ENCODE measurements around the gene ATP5F1D.

DNA sequence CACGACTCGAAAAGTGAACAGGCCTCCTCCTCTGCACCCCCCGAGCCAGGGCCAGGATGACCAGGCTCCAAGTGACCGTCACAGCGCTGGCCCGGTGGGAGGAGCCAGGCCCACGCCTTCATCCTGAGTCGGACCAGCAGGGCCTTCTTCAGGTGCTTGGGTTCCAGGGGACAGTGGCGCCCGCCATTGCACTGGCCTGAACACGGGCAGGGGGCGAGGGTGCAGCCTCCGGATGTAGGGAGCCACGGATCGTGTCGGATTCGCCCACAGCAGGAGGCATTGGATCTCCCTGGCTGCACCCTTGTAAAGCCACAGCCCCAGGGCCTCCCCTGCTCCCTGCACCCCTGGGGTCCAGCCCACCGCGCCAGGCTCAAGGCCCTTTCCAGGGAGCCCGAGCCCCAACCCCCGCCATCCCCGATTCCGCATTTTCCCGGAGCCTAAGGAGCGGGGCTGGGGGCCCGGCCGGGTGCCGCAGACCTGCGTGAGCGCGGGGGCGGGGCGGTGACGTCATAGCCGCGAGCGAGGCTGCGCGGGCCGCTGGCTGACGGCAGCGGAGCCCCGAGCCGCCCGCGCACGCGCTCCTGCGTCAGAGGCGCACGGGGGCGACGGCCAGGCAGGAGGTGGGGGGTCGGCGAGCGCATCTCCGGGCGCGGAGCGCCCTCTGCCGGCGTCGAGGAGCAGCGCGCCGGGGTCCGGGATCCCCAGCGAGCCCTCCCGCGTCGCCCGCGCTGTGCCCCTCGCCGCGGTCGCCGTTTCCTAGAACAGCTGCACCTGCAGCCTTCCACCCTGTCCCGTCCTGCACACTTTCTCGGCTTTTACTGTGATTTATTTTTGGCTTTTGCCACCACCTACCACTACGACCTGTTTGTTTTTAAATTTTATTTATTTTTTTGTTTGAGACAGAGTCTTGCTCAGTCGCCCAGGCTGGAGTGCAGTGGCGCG, 1.5 kb upstream of the ATP5F1D start:
- TF ChIP-seq POLR2A (IDR thresholded peaks at IDR 0.05) (no peak), CTCF (IDR thresholded peaks at IDR 0.05) (peak; percentile 83 to 97 (median 95))
